Sigmoid colon (tissue), 7 donors: ENCODE data around the gene KSR1. TPM values are rescaled to one million over a fixed set of nuclear protein-coding genes. Genes with fewer than 3 reads are reported as not detected.
"Not testable (repeated sequence)": the region's sequence is repeated elsewhere in the genome, so short reads cannot be mapped to it uniquely, and the experiment has no call there.

Experiments
- DNase-seq: peaks from one replicate; pipeline ENCODE4 v3.0.0-alpha.2; 2019
- H3K27ac ChIP-seq, 4 donors: fragments of 200-600 bp; sonication (generic); one replicate each; pipeline ENCODE4 v1.5.1; 2016 to 2019; ENCODE audit warnings: mild to moderate bottlenecking in 1 of 4
- H3K27me3 ChIP-seq, 3 donors: fragments of 200-600 bp; sonication (generic); one replicate each; pipeline ENCODE4 v1.5.1; 2019; ENCODE audit warnings: mild to moderate bottlenecking in 1 of 3
- H3K36me3 ChIP-seq, 4 donors: fragments of 200-600 bp; sonication (generic); one replicate each; pipeline ENCODE4 v1.5.1; 2016 to 2019
- H3K4me1 ChIP-seq, 4 donors: fragments of 200-600 bp; sonication (generic); one replicate each; pipeline ENCODE4 v1.5.1; 2017 to 2019
- H3K4me3 ChIP-seq, 4 donors: fragments of 200-600 bp; sonication (generic); one replicate each; pipeline ENCODE4 v1.5.1; 2017 to 2019; ENCODE audit warnings: mild to moderate bottlenecking in 2 of 4, moderate library complexity in 1 of 4
- H3K9me3 ChIP-seq, 4 donors: fragments of 200-600 bp in 3 of 4; sonication (generic) in 3 of 4; one replicate each; pipeline versions ENCODE4 v1.5.1 to v1.6.1; 2013 to 2019
- EP300 ChIP-seq, 4 donors: sonication (generic); formaldehyde crosslinking; IDR thresholded peaks; one replicate each; pipeline ENCODE4 v1.6.1; 2017; ENCODE audit warnings: antibody characterized with exemption in 4 of 4
- POLR2A ChIP-seq, 2 donors: fragments of 450-650 bp; IDR thresholded peaks; one replicate each; pipeline ENCODE4 v1.6.1; 2016; ENCODE audit warnings: antibody characterized with exemption in 2 of 2, mild to moderate bottlenecking in 2 of 2, moderate library complexity in 2 of 2
- POLR2AphosphoS5 ChIP-seq, 4 donors: sonication (generic); formaldehyde crosslinking; IDR thresholded peaks; one replicate each; pipeline ENCODE4 v1.6.1; 2017; ENCODE audit warnings: antibody characterized with exemption in 4 of 4
- WGBS, 2 donors: extraction: QIAGEN DNeasy Blood & Tissue Kit; methylation state at CpG; one replicate each; pipeline ENCODE4 v1.1.7; 2013; 5-methylcytosine and 5-hydroxymethylcytosine counted together
- intact Hi-C: fragments of 100-400 bp; cut with DNase I; formaldehyde crosslinking; loops from one replicate; pipeline ENCODE4 v1.15.1; 2023
- polyA plus RNA-seq, 3 donors: library from polyadenylated mRNA; stranded (reverse); fragments of 200-250 nt; gene quantifications; one replicate each; pipeline ENCODE4 v1.2.3, GENCODE V29; 2013
- total RNA-seq, 4 donors: library from RNA; depleted of rRNA; stranded (reverse); fragments of >200 nt; gene quantifications; one replicate each; pipeline ENCODE4 v1.1.0, GENCODE V29; 2016
- TF ChIP-seq, protein P1 (sequence below), 4 experiments: fragments of 450-650 bp in 3 of 4; fragments of 200-600 bp in 1 of 4; IDR thresholded peaks; one replicate each; pipeline ENCODE4 v1.5.1; 2016 to 2019; ENCODE audit warnings: antibody characterized with exemption in 4 of 4, mild to moderate bottlenecking in 3 of 4, moderate library complexity in 2 of 4
- donor health status: healthy with polysubstance abuse.
- donor health status: Bipolar disorder and iron deficiency.
- donor health status: healthy.

Gene KSR1
- total and polyA plus RNA-seq, 7 donors: 4.2 to 25.8 (median 18.2) TPM

DNA sequence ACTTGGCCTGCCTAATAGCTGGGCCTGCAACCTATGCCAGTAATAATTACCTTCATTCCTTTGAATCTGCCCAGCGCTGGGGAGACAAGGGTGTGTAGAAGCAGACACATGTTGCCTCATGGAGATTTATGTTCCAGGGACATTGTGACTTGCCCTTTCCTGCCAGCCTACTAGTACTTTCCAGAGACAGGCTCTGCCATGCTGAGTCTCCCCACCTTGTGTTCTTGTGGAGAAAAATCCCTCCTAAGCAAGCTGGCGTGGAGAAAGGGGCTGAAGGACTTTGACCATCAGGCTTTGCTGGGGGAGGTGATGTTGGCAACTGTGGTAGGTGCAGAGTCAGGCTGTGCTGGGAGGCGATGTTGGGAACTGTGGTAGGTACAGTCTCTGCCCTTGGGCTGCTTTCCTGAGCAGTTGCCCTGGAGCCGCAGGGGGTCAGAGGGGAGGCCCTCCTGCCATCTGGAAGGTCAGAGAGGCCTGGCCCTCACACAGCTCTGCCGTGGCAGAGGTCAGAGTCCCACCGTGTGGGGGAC lies 4.0 kb downstream of the KSR1 start:
- H3K36me3 ChIP-seq: no peaks in the 10 kb centered on the region
- H3K27ac ChIP-seq: no peak overlapping the region
- peaks cover 0 to 42% (median 28%) of the 10 kb centered on the region in 4 donors for H3K4me1 ChIP-seq
- no peak for DNase-seq
- TF ChIP-seq, protein P1, sequence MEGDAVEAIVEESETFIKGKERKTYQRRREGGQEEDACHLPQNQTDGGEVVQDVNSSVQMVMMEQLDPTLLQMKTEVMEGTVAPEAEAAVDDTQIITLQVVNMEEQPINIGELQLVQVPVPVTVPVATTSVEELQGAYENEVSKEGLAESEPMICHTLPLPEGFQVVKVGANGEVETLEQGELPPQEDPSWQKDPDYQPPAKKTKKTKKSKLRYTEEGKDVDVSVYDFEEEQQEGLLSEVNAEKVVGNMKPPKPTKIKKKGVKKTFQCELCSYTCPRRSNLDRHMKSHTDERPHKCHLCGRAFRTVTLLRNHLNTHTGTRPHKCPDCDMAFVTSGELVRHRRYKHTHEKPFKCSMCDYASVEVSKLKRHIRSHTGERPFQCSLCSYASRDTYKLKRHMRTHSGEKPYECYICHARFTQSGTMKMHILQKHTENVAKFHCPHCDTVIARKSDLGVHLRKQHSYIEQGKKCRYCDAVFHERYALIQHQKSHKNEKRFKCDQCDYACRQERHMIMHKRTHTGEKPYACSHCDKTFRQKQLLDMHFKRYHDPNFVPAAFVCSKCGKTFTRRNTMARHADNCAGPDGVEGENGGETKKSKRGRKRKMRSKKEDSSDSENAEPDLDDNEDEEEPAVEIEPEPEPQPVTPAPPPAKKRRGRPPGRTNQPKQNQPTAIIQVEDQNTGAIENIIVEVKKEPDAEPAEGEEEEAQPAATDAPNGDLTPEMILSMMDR (IDR thresholded peaks at IDR 0.05): no peak
- no peak for TF ChIP-seq EP300 (IDR thresholded peaks at IDR 0.05)
- TF ChIP-seq POLR2AphosphoS5 (IDR thresholded peaks at IDR 0.05): no peak
- TF ChIP-seq POLR2A (IDR thresholded peaks at IDR 0.05): no peak
- H3K27me3 ChIP-seq: no peaks in the 10 kb centered on the region
- no peaks in the 10 kb centered on the region for H3K9me3 ChIP-seq
- H3K4me3 ChIP-seq: no peak overlapping the region
- 73 to 77% methylated on average over 6 of the region's 6 CpGs for WGBS, 2 donors
- intact Hi-C loops: loop anchor here (10.0 kb wide), 1 partner anchor 55 kb away; no protein-coding TSS in a partner anchor

DNA sequence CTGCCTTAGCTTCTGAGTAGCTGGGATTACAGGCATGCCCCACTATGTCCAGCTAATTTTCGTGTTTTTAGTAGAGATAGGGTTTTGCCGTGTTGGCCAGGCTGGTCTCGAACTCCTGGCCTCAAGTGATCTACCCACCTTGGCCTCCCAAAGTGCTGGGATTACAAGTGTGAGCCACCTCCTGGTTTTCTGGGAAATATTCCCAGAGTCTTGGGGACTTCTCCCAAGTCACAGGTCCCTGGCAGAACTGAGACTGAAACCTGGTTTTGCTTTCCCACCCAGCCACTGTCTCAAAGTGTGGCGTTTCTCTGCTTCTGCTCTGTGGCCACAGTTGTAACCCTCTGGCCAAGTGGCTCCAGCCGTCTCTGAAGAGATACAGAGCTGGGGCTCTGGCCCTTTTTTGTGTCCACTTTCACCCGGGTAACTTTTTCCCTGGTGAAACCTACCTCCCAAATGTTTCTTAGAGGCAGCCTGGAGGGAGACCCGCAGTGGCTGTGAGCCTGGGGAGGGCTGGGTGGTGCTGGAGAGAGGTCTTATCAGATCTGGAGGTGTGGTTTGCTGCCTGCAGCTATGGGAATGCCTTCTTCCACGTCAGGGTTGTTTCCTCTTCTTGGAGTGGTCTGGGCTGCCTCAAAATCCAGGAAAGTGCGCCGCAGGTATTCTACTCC lies 5.1 kb downstream of the KSR1 start:
- intact Hi-C loops: loop anchor here (10.0 kb wide), 1 partner anchor 53 kb away; no protein-coding TSS in a partner anchor
- Histone ChIP-seq H3K4me1 (peaks cover 0 to 38% (median 26%) of the 10 kb centered on the region in 4 donors), H3K9me3 (no peaks in the 10 kb centered on the region), H3K4me3 (no peak overlapping the region), H3K36me3 (no peaks in the 10 kb centered on the region), H3K27ac (no peak overlapping the region), H3K27me3 (no peaks in the 10 kb centered on the region)
- WGBS, 2 donors: 66 to 69% methylated on average over 10 of the region's 10 CpGs
- TF ChIP-seq, protein P1 (IDR thresholded peaks at IDR 0.05): no peak
- TF ChIP-seq POLR2AphosphoS5 (IDR thresholded peaks at IDR 0.05): no peak
- TF ChIP-seq EP300 (IDR thresholded peaks at IDR 0.05): no peak
- TF ChIP-seq POLR2A (IDR thresholded peaks at IDR 0.05): no peak
- no peak for DNase-seq

DNA sequence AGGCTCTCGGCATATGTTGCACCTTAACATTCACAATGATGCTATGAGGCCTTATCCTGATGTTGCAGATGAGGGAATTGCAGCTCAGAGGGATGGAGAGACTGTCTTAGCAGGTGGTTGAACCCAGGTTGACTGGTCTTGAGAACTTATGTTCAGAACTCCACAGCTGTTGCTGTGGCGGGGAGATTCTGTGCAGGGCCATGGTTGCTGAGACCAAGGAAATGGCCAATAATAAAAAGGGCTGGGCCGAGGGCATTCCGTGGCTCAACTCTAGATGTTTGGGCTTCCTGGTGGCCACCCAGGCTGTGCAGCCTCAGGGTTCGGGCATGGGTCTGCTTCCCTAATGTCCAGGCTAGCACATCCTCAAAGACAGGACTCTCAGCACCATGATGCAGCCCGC lies 5.9 kb downstream of the KSR1 start:
- intact Hi-C loops: loop anchor here (10.0 kb wide), 1 partner anchor 53 kb away; no protein-coding TSS in a partner anchor
- no peaks in the 10 kb centered on the region for H3K36me3 ChIP-seq
- peaks cover 0 to 34% (median 22%) of the 10 kb centered on the region in 4 donors for H3K4me1 ChIP-seq
- TF ChIP-seq POLR2AphosphoS5 (IDR thresholded peaks at IDR 0.05): no peak
- TF ChIP-seq POLR2A (IDR thresholded peaks at IDR 0.05): no peak
- no peak overlapping the region for H3K4me3 ChIP-seq
- H3K9me3 ChIP-seq: no peaks in the 10 kb centered on the region
- H3K27ac ChIP-seq: no peak overlapping the region
- DNase-seq: no peak
- WGBS, 2 donors: 88 to 93% methylated on average over 6 of the region's 6 CpGs
- no peaks in the 10 kb centered on the region for H3K27me3 ChIP-seq

DNA sequence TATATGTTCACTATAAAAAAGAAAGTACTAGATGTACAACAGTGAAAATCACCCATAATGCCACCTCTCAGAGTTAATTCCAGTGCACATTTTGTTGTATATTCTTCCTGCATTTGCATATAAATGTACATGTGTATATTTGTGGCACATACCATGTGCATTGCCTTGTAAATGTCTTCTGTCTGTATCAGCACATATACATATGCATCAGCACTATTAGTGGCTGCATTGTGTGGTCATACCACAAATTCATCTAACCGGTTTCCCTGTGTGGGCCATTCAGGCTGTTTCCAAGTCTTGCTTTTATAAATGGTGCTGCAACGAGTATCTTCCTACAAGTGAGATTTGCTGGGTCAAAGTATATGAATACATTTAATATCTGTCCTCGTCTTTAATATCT lies 6.5 kb downstream of the KSR1 start:
- 79 to 84% methylated on average over 3 of the region's 3 CpGs for WGBS, 2 donors
- Histone ChIP-seq H3K9me3 (no peaks in the 10 kb centered on the region), H3K36me3 (no peaks in the 10 kb centered on the region), H3K27me3 (no peaks in the 10 kb centered on the region), H3K27ac (no peak overlapping the region), H3K4me1 (peaks cover 0 to 28% (median 16%) of the 10 kb centered on the region in 4 donors), H3K4me3 (no peak overlapping the region)
- TF ChIP-seq POLR2AphosphoS5 (IDR thresholded peaks at IDR 0.05) (no peak), EP300 (IDR thresholded peaks at IDR 0.05) (no peak), POLR2A (IDR thresholded peaks at IDR 0.05) (no peak)
- TF ChIP-seq, protein P1 (IDR thresholded peaks at IDR 0.05): no peak
- DNase-seq: no peak
- intact Hi-C loops: loop anchor here (10.0 kb wide), 1 partner anchor 52 kb away; no protein-coding TSS in a partner anchor

DNA sequence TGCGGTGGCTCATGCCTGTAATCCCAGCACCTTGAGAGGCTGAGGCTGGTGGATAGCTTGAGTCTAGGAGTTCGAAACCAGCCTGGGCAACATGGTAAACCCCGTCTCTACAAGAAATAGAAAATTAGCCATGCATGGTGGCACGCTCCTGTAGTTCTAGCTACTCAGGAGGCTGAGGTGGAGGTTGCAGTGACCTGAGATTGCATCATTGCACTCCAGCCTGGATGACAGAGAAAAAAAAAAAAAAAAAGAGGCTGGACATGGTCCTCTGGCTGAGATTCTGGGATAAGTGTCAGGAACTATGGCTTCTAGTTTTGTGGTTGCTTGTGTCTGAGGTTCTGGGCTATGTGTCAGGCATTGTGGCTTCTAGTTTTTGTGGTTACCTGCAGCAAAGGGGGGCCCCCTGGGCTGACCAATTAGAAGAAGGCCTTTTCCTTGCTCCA lies 7.0 kb downstream of the KSR1 start:
- TF ChIP-seq EP300 (IDR thresholded peaks at IDR 0.05) (no peak), POLR2AphosphoS5 (IDR thresholded peaks at IDR 0.05) (no peak)
- TF ChIP-seq, protein P1 (IDR thresholded peaks at IDR 0.05): no peak
- intact Hi-C loops: loop anchor here (10.0 kb wide), 1 partner anchor 52 kb away; no protein-coding TSS in a partner anchor
- Histone ChIP-seq H3K27me3 (no peaks in the 10 kb centered on the region), H3K9me3 (no peaks in the 10 kb centered on the region), H3K36me3 (no peaks in the 10 kb centered on the region), H3K4me3 (no peak overlapping the region), H3K27ac (no peak overlapping the region), H3K4me1 (peaks cover 0 to 23% (median 11%) of the 10 kb centered on the region in 4 donors)
- 88 to 92% methylated on average over 4 of the region's 4 CpGs for whole genome bisulfite sequencing, 2 donors
- no peak for DNase-seq

DNA sequence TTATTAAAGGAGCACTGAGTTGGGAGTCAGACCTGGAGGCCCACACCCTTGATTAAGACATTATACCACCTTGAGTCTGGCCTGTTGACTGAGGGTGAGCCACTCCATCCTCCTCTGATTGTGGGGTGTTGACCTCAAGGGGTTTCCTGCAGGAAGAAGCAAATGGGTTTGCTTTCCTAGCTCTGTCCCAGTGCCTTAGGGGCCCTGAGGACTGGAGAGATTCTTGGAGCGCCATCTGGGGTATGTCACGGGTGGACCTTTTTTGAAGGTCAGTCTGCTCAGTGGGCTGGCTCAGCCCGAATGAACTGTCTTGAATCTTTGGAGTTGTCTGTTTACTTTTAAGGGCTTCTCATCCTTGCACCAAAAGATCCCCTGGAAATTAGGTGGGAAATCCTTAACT lies 7.8 kb downstream of the KSR1 start:
- H3K4me1 ChIP-seq: peaks cover 0 to 15% (median 5%) of the 10 kb centered on the region in 4 donors
- H3K4me3 ChIP-seq, H3K36me3 ChIP-seq, H3K27ac ChIP-seq, DNase-seq, H3K27me3 ChIP-seq, H3K9me3 ChIP-seq: not testable (repeated sequence)
- 90 to 97% methylated on average over 3 of the region's 3 CpGs for WGBS, 2 donors
- intact Hi-C loops: loop anchor here (10.0 kb wide), 1 partner anchor 51 kb away; no protein-coding TSS in a partner anchor
